HG03354 (cell line): ENCODE data around the gene PISD.

Experiments
- ATAC-seq: cut with Tn5 transposase; IDR thresholded peaks from one replicate; pipeline ENCODE4 v1.9.1; 2021; ENCODE audit warnings: mild to moderate bottlenecking; ENCODE audit not compliant: unreplicated experiment, poor library complexity, severe bottlenecking

PISD gene

DNA sequence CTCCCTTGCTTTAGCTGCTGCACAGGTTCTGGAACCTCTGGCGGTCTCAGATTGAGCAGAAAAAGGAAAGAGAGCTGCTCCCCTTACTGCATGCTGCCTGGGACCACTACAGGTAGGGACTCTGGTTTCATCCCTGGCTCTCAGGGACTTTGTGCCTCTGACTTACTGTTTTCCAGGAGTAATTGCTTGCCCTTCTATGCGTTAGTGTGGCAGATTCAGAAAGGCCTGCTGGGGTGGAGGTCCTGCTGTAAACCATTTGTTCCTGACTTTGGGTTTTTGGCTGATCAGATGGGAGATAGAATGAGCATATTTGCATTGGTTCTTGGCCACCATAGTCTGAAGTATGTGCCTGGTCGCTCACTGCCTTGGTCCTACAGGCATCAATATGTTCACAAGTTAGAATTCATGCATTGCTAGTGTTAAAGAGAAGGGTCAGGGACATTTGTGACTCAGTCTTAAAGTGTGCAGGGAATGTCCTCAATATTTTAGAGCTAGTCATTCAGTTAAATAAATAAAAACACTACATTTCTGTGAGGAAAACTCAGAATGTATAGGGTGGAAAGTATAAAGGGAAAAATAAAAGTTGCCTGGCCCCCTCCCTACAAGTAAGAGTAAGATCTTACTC is 78.0 kb downstream of the PISD start:
- ATAC-seq: no peak

GRCh38 chr22:31579835-31580242 is 82.2 kb downstream of the PISD start:
- no peak for ATAC-seq

DNA sequence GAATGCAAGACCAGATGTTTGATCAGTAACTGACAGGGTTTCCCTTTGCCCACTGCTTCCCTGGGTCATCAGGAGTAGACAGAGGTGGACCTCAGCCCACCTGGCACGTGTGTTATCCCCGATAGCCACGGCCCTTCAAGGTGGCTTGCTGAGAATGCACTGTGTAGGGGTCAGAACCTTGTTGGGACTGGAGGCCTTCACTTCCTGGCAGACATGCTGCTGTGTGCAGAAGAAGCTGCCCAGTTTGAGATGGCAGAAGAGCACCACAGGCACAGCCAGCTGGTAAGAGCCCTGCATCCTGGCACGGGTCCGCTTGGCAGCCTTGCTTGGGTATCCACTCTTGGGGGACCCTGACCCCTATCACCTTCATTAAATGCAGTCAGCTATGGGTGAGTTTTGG is 83.8 kb downstream of the PISD start:
- ATAC-seq: no peak

DNA sequence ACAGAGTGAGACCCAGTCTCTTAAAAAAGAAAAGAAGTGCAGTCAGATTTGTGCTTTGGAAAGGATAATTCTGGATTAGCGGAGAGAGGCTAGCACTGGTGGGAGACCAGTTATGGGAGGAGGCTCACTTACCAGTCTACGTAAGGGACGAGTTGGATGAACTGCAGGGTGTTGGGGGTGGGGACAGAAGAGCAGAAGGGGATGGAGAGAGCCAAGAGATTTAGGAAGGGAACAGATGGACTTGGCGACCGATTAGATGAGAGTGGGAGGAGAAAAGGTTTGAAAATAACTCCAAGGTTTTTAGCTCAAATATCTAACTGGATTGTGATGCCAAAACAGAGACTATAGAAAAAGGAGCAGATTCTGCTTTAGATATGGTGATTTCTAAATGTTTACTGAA is 84.3 kb downstream of the PISD start:
- ATAC-seq: no peak

- no peak for ATAC-seq
Observed at GRCh38 chr22:31575190-31575589, 86.8 kb downstream of the PISD start.

- ATAC-seq: no peak
Observed at GRCh38 chr22:31574055-31574670, 87.9 kb downstream of the PISD start.

GRCh38 chr22:31572939-31573338 is 89.1 kb downstream of the PISD start:
- ATAC-seq: no peak

DNA sequence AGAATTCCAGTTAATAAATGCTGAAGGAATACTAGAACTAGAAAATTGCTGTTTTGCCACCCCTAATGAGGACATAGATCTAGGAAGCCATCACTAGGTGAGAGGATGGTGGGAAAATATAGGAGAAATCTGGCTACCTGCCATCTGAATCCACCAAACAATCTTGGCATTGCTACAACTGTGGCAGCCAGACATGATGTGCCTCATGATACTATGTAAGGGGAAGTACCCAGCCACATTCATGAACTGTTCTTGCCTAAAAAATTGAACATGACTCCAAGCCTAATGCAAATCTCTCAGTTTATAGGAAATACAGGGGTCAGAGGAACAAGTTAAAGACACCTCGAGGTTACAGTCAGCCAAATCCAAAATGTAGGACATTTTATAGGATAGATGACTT is 92.9 kb downstream of the PISD start:
- no peak for ATAC-seq
